Measurements from ENCODE around the gene UNK. TPM values are rescaled to one million over a fixed set of nuclear protein-coding genes. Genes with fewer than 3 reads are reported as not detected.
"Not testable (repeated sequence)": the region's sequence is repeated elsewhere in the genome, so short reads cannot be mapped to it uniquely, and the experiment has no call there.

UNK gene
- total RNA-seq, 1 donor from 2014 or later, result 17.2 TPM

DNA sequence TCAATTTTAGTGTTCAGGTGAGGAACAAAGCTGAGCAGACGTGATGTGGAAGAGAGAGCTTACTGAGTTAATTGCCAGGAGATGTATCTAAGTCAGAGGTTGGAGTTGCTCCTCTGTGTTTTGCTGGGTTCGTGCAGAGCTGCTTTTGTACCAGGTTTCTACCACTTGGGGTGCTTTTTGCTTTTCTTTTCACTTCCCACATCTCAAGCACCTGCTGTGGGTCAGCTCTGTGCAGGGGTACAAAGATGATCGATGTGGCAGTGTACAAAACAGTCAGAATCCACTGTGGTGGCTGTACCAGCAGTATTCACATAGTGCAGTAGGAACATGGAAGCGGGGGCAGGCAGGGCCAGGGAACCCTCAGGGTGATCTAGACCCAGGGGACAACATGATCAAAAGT lies 14.8 kb downstream of the UNK start:
- DNase-seq (ENCODE audit: low read depth), result no peak

DNA sequence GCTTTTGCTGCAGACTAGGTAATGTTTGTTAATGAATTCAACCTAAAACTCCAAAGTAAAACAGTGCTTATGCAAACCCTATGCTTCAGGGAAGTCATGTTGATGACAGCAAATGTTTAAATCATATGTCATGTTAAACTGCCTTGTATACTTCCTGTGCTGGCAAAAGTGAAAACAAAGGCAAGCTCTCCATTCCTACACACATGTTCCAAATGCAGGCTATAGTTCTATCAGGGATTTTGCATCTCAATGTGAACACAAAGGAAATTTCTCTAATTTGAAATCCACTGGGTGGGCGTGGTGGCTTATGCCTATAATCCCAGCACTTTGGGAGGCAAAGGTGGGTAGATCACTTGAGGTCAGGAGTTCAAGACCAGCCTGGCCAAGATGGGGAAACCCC lies 19.3 kb downstream of the UNK start:
- DNase-seq (ENCODE audit: low read depth), result no peak

DNA sequence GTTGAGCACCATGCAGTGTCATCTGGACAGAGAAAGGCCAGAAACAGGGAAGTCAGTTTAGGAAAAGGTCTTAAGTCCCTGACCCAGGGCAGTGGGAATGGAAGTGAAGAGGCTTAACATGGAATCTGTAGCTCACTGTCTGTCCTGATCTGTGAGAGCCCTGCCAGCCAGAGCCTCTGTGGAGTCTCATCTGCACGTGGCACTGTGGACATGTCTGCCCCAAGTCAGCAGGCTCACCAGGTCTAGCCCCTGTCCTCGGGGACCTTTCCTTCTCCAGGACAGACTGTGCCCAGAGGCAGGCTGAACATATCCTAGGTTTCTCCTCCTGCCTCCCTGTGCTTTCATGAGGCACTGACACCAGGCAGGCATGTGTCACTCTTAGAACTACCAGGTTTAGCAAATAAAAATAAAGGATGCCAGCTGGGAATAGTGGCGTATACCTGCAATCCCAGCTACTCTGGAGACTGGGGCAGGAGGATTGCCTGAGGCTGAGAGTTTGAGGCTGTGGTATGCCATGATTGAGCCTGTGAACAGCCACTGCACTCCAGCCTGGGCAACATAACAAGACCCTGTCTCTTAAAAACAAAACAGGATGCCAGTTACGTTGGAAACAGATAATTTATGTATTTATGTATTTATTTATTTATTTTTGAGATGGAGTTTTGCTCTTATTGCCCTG lies 22.4 kb downstream of the UNK start:
- DNase-seq (ENCODE audit: low read depth), result no peak

DNA sequence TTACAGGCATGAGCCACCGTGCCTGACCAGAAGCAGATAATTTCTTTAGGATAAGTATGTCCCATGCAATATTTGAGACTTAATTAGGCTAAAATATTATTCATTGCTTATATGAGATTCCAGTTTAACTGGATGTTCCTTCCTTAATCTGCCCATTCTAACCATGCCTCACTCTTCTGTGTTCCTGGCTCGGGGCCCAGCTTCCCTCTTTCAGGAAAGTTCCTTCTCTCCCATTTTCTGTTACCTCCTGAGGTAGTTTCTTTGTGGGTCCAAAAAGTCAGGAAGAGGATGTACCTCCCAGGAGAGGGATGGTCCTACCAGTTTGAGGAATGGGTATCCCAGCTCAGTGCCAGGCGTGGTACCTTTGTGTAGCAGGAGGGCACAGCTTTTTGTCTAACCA lies 23.3 kb downstream of the UNK start:
- DNase-seq (ENCODE audit: low read depth), result no peak

DNA sequence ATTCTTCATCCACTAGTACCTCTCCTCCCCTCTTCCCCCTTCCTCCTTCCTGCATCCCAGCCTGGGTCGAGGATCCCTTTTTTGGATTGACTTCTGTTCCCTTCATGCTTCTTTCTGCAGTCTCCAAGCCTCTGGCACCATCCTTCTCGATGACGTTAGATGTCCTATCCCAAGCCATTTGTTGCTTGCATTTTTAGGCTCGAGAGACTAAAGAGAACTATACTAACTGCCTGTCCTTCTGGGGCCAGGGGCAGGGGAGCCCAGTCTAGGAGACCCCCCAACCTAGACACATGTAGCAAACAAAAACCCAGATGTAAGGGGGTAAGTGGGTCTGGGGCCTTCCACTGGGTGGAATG lies 23.9 kb downstream of the UNK start:
- DNase-seq (ENCODE audit: low read depth), result no peak

DNA sequence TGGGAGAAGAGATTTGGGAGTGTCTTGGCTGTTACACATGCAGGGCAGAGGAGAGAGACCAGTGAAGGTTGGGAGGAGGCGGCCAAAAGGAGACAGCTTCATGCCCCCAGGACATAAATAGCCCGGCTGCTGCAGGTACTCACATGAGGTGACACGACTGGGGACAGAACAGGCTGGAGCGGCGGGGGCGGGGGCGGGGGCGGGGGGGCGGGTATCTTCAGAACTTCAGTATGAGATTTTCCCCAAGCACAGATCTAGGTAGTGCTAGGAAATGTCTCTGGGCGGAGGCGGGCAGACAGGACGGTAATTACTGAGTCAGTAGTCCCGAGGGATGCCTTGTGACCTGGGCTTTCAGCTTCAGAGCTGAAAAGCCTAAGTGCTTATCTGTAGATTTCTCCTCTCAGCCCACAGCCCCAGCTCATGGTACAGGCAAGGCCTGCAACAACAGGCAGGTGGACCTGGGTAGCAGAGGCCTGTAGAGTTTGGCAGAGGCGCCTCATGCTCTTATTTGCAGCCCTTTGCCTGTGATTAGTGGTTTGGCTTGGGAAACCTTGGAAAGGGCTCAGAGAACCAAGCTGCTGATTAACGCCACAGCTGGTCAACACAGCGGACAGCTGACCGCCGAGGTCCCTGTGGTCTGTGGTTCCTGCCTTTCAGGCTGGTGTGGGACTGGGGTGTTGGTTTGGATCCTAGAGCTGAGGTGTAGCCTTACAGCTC lies 24.5 kb downstream of the UNK start:
- DNase-seq (ENCODE audit: low read depth), result peak; percentile 44

DNA sequence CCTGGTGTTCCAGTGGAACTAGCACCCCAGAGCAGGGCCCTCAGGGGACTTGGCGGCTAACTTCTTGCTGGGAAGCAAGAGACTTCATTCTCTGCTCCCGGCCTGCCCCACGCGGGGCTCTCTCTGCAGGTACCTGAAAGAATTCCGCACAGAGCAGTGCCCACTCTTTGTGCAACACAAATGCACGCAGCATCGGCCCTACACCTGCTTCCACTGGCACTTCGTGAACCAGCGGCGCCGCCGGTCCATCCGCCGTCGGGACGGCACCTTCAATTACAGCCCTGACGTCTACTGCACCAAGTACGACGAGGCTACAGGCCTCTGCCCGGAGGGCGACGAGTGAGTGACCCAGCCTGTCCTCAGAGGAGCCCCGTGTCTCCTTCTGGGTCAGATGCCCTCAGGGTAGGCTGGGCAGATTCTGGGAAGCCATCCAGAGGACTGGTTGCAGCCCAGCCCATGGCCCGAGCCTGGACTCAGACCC lies 25.1 kb downstream of the UNK start:
- no peak for DNase-seq (ENCODE audit: low read depth)

DNA sequence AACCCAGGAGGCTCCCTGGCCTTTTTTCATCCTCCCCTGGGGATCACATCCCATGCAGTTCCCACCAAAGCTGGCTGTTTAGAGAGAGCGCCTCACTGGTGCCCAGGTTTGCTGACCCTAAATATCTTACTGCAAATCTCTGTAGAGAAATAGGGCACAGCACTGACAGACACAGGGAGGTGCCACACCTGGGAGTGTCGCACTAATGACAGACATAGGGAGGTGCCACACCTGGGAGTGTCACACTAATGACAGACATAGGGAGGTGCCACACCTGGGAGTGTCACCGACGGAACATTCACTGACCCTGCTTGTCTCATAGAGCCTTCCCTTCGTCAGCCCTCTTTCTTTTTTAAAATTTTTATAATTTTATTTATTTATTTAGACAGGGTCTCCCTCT lies 25.6 kb downstream of the UNK start:
- no peak for DNase-seq (ENCODE audit: low read depth)

DNA sequence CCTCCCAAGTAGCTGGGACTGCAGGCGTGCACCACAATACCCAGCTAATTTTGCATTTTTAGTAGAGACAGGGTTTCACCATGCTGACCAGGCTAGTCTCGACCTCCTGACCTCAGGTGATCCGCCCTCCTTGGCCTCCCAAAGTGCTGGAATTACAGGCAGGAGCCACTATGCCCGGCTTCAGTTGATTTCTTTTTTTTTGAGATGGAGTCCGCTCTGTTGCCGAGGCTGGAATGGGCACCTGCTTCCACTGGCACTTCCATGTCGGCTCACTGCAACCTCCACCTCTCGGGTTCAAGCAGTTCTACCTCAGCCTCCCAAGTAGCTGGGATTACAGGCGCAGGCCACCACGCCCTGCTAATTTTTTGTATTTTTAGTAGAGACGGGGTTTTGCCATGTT lies 26.1 kb downstream of the UNK start:
- not testable (repeated sequence) for DNase-seq (ENCODE audit: low read depth)

DNA sequence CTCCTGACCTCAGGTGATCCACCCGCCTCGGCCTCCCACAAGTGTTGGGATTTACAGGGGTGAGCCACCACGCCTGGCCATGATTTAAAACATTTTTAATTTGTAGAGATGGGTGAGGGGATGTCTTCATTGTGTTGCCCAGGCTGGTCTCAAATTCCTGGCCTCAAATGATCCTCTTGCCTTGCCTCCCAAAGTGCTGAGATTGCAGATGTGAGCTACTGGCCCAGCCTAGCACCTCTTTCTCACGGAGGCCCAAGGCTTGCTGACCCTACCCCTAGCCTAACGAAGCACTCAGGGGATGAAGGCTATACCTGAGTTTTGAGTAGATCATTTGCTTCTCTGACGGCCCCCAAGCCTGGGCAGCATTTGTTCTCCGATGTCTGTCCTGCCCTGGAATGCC lies 26.6 kb downstream of the UNK start:
- DNase-seq (ENCODE audit: low read depth), result no peak

DNA sequence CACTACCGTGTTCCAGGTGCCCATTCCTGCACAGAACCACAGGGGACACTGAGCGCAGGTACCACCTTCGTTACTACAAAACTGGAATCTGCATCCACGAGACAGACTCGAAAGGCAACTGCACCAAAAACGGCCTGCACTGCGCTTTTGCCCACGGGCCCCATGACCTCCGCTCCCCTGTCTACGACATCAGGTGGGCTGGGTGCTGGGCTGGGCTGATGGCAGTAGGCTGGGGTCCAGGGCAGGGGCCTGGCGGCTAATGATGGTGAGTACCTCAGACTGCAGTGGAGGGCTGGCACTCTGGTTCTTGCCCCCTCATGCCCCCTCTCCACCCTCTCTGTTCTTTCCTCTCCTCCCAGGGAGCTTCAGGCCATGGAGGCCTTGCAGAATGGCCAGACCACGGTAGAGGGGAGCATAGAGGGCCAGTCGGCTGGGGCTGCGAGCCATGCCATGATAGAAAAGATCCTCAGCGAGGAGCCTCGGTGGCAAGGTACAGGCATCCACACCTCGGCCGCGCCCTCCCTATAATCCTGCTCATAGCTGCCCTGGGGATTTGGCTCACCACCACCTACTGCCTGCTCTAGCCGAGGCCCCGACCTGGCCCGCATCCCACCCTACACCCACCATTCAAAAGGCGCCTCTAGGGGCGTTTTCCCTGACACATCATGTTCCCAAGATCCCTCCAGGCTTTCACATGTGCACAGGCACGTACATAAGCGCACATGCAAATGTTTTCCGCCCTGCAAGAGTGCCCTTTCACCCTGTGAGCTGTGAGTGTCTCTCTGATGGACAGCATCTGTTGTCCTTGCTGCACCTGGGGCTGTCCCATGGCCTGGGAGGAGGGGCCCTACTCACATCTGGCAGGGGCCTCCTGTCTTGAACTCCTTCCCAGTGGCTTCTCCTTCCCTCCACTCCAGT lies 27.7 kb downstream of the UNK start:
- DNase-seq (ENCODE audit: low read depth), result no peak

DNA sequence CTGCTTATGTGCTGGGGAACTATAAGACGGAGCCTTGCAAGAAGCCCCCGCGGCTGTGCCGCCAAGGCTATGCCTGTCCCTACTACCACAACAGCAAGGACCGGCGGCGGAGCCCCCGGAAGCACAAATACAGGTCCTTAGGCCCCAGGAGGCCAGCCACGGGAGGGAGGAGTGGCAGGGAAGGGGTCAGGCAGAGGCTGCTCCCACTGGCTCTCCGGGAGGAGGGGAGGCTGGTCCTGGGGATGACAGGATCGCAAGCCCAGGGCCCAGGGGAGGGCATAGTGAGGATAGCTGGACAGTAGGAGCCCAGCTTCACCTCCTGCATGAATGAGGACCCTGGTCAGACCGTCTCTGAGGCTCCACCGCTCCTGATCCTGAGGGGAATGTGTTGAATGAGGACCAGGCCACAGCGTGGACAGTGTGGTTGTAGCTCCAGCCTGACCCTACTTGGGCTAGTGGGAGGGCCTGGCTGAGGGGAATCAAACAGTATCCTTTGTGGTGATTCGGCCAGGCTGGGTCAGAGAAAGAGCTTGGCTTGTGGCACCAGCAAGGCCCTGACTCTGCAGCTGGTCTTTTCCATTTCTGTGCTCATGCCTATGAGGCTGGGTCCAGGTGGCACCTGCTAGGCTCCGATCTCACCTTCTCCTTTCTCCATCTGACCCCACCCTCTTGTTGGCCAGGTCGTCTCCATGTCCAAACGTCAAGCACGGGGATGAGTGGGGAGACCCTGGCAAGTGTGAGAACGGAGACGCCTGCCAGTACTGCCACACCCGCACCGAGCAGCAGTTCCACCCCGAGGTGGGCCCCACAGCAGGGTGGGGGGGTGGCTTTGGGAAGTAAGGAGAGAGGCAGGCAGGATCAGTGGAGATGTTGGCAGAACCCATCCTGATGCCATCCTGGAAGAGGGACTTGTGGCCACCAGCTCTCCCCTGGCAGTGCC lies 28.7 kb downstream of the UNK start:
- no peak for DNase-seq (ENCODE audit: low read depth)

DNA sequence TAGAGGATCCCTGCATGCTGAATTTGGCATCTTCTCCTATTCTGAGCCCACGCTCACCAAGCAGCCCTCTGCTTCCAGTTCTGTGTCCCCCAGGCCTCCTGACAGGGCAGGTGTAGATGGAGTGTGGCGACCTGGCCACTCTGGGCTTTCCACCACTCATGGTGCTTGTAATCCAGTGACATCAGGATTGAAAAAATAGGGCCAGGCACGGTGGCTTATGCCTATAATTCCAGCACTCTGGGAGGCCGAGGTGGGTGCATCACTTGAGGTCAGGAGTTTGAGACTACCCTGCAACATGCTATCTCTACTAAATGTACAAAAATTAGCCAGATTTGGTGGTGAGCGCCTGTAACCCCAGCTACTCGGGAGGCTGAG lies 29.4 kb downstream of the UNK start:
- DNase-seq (ENCODE audit: low read depth), result no peak

DNA sequence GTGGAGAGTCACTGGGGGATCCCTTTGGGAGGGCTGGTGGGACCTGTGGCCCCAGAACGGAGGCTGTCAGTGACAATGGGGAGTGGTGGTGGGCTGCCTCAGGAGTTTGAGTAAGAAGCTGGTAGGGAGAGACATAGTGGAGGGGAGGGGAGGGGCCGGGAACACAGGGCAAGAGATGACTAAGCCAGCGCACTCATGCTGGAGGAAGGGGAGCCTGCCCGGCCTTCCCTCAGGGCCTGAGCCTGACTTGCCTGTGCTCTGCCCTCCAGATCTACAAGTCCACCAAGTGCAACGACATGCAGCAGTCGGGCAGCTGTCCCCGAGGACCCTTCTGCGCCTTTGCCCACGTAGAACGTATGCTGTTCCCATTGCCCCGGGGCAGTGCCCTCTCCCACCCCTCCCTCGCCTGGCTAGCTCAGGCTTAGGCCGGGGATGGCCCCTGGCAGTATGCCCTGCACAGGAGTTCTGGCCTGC lies 30.3 kb downstream of the UNK start:
- DNase-seq (ENCODE audit: low read depth), result peak; percentile 48

DNA sequence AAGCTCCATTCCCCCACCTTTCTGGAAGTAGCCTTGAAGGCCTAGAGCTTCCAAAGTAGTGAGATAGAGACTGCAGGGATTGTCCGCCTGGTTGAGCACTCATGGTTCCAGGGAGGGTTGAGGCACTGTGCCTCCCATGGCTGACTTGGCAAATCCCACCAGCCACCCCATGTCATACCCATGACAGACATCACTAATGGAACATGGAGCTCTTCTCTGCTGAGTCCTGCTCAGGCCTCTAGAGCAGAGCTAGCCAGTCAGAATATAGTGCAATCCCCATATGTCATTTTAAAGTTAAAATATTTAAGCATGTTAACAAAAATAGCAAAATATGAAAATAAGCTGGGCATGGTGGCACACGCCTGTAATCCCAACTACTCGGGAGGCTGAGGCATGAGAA lies 30.8 kb downstream of the UNK start:
- DNase-seq (ENCODE audit: low read depth), result no peak

DNA sequence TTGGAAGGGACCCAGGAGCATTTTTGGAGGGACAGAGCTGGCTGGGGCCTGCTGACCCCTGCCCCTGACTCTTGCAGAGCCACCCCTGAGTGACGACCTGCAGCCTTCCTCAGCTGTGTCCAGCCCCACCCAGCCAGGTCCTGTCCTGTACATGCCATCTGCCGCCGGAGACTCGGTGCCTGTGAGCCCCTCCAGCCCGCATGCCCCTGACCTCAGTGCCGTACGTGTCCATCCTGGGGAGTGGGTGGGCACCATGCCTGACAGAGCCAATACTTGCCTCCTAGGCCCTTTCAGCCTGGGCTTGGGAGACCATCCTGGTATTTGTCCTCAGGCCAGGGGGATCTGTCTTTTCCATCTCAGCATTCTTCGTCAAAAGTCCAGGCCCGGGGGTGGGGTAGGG lies 32.1 kb downstream of the UNK start:
- no peak for DNase-seq (ENCODE audit: low read depth)

DNA sequence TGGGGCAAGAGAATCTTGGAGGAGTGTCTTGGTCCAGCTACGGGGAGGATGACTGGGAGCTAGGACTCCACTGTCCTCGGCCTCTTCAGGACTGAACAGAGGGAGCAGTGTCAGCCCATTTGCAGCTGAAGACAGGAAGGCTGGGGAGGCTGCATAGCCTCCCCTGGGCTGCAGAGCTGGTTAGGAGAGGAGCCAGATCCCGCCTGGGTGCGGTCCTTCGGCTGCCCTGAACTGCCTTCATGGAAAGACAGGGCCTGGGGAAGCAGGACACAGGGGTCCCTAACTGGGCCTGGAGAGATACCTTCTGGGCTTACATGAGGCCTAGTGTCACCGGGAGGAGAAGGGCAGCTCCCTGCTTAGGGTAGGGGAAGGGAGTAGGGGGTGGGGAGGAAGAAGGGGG lies 33.0 kb downstream of the UNK start:
- no peak for DNase-seq (ENCODE audit: low read depth)

DNA sequence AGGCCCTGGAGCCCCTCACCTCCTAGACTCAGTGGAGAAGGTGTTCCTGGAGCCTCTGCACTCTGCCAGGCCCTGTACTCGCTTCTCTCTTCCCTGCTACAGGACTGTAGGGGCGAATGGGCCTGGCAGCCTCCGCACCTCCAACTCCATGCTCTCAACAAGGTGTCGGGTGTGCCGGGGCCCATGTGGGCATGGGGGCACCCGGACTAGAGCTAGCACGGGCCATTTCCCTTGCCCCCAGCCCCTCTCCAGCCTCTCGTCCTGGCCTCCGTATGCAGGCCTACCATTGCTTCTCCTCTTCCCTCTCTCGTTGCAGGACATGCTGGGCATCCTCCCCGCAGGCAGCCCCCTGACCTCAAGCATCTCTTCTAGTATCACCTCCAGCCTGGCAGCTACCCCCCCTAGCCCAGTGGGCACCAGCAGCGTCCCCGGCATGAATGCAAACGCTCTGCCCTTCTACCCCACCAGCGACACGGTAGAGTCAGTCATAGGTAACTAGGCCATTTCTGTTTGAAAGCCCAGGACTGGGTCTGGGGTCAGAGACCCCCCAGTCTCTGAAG lies 33.8 kb downstream of the UNK start:
- no peak for DNase-seq (ENCODE audit: low read depth)

DNA sequence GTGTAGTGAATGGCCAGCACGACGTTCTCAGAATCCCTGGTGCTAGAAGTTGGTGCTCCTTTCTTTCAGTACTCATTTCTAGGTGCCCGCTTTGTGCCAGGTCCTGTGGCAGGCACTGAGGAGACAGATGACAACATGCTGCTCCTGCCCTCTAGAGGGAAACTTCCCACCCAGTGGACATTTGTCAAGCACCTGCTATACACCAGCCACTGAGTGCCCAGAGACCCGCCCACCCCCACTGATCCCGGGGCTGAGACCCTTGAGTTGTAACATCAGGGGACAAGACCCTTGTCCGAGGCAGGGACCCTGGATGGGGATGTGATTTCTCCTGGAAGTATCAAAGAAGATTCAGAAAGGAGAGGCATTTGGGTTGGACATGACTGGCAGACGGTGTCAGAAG lies 34.5 kb downstream of the UNK start:
- DNase-seq (ENCODE audit: low read depth), result no peak

DNA sequence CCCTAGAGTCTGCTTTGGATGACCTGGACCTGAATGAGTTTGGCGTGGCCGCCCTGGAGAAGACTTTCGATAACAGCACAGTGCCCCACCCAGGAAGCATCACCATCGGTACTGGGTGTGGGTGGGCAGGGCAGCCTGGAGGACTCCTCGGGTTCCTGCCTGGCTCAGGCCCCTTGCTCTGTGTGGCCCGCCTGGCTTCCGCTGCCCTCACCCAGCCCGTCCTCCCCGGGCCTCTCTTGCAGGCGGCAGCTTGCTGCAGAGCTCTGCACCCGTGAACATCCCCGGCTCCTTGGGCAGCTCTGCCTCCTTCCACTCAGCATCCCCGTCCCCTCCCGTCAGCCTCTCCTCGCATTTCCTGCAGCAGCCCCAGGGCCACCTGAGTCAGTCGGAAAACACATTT lies 35.1 kb downstream of the UNK start:
- no peak for DNase-seq (ENCODE audit: low read depth)
